HG03103 (cell line): Measurements from ENCODE around the gene GRM1.
A peak's percentile ranks its signal among the peaks of the same experiment; 100 is the strongest.

Experiments
- ATAC-seq: cut with Tn5 transposase; IDR thresholded peaks from one replicate; pipeline ENCODE4 v1.9.1; 2021; ENCODE audit warnings: low read depth; ENCODE audit not compliant: unreplicated experiment

The GRM1 gene

DNA sequence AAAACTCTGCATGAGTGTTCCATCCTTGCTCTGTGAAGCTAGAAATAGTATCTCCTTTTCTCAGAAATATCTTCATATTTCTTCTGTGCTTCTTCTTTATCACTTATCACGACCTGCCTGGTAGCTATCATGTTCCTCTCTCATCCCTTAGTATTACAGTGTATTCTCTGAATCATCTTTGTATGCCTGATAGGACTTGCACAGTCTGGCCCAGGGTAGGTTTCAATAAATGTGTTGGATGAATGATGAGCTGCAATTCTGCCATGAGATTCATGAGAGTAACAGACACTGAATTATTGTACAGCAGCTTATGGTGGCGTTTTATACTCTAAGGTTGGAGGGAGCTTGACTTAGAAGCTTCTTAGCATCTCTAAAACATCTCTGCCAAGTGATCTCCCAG is 66.6 kb downstream of the GRM1 start:
- no peak for ATAC-seq

DNA sequence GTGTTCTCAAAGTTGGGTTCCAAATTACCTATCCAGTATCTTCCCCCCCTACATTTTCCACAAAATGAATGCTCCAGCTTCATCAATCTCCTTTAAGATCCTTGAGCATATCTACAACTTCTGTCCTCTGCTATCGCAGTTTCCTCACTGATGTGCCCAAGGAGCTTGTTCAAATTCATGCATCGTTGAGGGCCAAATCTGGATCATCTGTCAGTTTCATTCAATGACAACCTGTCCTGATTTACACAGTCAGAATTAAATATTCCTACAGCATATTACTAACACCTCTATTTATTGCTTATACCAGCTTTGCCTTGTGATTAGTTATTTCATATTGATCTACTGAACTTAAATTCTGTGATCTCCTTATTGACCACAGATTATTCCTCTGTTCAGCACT is 68.7 kb downstream of the GRM1 start:
- ATAC-seq = no peak

DNA sequence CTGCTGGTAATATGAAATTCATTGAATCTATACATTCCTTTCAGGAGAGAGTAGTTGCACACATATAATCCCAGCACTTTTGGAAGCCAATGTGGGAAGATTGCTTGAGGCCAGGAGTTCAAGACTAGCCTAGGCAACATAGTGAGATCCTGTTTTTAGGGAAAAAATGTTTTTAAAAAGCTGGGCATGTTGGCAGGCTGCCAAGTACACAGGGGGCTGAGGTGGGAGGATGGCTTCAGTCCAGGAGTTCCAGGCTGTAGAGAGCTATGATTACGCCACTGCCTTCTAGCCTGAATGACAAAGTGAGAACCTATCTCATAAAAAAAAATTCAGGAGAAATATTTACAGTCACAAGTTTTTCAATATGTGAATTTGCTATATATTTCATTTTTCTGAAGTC is 71.9 kb downstream of the GRM1 start:
- no peak for ATAC-seq

DNA sequence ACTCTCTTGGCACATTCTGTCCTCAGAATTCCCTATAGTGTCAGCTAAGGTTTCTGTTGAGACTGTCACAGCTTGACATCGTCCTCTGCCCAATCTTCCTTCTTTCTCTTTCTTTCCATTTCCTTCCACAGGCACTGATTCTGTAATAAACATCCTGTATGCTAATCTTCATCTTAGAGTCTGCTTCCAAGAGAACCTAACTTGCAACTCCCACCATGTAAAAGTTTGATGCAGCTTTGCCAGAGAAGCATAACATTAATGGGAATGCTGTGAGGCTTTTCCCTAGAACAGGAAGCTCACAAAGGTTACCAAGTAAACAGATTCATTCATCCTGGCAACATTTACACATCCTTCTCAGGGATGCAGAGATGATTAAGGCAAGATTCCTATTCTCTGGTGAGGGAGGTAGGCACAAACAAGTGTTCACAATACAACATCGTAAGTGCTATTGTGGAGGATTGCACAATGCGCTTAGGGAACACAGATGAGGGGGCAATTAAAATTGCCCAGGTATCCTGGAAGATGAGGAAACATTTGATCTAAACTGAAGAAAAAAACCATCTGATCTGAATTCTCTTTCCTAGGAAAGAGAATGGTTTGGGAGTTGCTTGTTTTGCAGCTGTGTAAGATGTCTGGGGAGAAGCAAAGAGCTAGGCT is 74.7 kb downstream of the GRM1 start:
- no peak for ATAC-seq

DNA sequence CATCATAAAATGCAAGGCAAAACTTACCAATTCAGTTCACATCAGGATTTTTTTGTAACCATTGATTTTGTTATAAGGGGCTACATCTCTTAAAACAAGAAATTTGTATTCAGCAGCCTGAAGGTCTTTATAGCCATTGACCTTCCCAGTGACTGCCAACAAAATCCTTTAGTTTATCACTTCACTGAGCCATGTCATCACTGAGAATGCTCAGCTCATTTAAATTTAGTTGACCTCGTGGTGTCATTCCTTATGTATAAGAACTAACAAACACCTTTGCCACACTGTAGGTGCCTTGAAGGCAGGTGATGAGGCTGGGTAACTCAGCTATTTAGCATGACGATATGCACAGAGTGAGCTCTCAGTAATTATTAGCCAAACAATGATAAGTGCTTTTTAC is 77.7 kb downstream of the GRM1 start:
- no peak for ATAC-seq

DNA sequence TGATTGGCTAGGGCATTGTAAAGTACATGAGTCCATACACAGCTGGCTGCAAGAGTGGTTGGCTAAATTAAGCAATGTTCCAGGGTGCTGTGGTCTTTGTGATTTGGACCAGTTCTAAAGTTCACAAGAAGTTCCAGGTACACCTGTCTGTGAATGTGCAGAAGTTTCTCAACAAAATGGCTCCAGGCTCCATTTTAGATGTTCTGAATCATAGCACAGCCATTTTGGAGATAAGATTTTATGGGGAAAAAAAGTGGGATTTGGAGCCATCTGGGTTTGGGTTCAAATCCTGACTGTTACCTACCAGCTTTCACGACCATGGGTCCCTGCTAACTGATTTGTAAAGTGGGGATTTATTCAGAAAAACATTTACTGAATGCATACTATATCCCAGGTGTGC is 82.1 kb downstream of the GRM1 start:
- ATAC-seq = no peak

DNA sequence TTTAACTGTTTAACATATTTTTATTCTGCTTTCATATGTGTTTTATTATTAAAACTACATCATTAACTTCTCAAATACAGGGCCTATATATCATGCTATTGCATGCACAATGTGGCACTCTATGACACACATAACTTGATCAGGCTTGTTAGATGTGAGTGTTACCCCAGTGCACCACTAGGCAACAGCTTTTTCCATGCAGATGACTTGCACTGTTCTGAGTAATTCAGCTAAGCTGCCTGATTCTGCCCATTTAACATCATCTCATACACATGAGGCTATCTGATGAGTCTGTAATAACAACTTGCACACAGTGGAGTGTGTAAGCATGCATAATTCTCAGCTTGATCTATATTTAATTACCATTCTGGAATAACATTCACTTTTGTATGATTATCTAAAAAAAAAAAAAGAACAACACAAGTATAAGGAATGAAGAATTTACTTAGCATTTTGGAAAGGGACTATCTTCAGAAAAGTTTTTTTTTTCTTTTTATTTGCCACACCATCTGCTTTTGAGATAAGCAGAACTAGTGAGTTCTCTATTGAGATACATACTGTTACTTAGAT is 83.1 kb downstream of the GRM1 start:
- ATAC-seq = no peak

DNA sequence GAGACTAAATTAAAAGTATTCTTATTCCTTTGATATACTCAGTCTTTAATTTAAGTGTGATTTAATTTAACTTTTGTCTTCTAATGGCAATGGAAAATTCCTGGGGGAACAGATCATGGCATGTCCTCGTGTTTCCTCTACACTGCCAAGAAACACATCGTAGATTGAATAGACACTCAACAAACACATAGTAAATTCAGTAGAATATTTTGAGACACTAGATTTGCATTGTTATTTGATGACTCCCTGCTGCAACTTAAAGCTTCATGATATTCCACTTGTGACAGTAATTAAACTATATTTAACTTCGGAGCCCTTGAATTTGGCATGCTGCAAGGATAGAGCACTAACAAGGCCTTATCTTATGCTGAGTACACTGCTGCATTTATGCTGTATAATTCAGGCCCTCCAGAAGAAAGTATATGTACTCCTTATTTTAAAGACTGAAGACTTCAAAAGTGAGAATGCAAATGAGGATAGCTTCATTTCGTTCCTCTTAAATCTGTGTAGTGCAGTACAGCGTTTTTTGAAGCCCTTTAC is 84.3 kb downstream of the GRM1 start:
- no peak for ATAC-seq

DNA sequence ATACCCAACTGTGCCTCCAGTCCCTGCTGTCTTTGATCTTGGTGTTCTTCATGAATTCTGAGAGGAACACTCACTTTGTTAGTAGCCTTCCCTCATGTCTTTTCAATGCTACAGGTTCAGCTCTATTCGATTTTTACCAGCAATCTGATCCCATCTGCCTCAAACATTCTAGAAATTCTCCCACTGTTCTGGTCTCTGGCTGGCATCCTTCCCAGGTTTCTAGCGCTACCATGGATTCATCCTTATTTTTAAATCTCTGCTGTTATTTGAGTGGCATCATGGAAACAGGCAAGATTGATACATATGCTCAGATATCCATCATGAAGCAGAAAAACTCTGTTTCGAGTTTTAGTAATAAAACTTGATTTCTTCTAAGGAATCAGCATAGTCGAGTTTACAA is 94.8 kb downstream of the GRM1 start:
- no peak for ATAC-seq

DNA sequence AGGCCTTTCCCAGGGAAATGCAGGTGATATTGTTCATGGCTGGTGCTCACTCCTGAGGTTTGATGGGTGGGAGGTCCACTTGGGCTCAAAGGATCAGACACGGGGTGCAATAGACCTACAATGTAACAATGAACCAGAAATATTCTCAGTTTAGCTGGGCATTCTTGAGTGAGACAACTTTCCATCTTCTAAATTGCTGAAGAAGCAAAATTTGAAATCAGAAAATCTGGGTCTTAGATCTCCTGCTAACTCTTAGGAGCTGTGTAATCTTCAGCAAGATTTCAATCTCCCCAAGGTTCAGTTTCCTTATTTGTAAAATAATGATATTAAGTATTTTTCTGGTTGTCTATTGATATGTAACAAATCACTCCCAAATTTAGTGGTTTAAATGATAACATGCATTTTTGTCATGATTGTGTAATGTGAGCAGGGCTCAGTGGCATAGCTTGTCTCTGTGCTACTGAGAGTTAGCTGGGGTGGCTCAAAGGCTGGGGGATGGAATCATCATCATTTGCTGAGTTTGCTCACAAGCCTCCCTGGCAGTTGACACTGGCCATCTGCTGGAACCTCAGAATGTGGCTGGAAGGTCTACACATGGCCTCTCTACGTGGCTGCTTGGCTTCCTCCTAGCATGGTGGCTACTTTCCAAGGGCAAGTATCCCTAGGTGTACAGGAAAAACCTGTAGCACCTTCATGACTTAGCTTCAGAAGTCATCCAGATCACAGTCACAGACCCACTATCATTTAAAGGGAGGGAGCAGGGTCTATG is 98.8 kb downstream of the GRM1 start:
- ATAC-seq = no peak

DNA sequence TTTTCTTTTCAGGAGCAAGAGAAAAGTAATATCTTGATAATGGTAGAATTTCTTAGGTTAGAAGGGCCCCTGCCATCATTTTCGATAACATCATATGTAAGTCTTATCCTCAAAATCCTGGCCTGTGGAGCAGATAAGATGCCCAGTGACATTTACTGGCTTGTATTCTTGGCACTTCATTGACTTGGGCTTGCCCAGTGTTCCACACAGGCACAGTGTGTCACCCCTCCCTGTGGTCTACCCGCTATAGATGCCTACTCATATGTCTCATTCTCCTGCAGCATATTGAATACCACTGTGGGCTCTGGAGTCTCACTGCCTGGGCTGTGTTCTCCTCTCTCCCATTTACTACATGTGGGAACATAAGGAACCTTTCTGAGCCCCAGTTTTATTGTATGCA is 105.0 kb downstream of the GRM1 start:
- no peak for ATAC-seq

DNA sequence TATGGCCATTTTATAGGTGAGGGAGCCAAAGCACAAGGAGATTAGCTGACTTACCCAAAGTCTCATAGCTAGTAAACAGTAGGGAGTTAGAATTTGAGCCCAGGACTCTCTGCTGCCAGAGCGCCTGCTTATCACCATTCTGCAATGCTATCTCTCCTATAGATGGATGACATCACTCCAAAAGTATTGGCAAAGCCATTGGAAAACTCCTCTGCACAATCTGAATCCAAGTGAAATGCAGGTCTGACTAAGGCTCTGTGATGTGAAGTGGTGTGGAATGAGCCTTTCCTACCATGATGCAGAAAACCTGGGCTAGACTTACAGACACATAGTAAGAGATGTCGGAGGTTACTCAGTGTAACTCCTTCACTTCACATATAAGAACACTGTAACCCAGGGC is 106.3 kb downstream of the GRM1 start:
- no peak for ATAC-seq

DNA sequence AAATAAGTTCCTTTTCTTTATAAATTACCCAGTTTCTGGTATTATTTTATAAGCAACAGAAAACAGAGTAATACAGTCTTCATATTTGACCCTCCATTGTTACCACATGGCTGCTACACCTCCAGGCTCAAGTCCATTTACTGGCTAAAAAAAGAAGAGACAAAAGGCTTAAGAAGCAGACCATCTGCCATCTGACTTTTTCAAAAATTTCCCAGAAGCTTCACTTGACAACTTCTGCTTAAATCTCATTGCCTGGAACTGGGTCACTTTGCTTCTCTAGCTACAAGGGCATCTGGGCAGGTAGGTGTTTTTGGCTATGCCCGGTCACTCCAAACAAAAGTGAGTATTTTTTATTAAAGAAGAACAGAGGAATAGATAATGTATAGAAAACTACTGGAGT is 118.0 kb downstream of the GRM1 start:
- ATAC-seq = no peak

DNA sequence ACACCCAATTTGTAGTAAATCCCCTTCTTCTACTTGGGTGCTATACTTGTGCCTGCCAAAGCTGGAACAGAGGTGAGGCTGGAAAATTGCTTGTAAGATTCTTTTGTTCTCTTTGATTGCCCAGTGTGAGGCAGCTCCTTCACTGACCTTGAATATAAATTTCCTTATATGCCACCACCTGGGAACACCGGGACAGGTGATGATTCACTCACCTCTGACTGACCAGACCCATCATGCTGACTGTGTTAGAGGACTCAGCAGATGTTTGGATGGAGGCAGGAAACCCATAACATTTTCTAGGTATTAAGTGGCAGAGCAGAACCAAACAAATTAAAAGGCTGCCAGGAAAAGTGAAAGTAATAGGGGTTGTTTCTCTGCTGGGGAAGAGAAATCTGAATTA is 120.9 kb downstream of the GRM1 start:
- ATAC-seq = no peak

DNA sequence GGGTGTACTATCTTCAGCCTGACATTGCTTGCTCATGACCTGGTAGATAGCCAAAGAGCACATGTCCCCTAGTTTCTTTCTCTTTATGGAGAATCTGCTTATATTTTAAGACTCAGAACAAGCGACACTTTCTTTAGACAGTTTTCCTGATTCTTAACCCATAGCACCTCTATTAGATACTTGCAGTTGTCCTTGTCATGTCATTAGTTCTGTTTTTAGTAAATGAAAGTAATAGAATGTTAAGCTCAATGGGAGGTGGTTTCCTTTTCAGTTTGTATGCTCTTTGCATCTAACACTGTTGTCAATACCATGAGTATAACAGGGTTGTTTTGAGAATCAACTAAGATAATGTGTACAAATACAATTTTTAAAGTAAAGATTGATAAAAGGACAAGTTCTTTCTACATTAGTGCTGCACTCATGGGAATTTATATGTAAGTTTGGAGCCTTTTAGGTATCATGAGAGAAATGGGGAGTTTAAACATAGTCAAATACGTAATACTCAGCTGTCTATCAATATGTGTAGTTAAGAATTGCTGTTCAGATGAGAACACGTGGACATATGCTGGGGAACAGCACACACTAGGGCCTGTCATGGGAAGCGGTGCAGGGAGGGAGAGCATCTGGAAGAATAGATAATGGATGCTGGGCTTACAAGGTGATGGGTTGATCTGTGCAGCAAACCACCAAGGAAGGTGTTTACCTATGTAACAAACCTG is 124.3 kb downstream of the GRM1 start:
- peak; percentile 98 for ATAC-seq

DNA sequence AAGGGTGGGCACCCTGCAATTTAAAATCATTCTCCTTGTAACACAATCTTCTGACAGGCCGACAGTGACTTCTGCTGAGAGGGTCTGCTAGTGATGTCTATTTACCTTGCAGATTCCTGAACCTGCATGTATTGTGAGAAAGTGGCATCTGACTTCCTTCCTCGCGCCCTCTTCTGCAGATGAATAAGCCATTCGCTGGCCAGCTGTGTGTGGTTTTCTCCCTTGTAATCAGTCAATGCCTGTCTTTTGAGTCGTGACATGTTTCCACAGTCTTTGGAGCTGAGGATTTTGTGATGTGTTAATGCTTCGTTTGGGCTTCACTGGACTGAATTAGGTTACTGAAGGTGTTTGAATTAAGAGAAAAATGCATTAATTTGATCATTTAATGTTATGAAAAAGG is 125.3 kb downstream of the GRM1 start:
- no peak for ATAC-seq

DNA sequence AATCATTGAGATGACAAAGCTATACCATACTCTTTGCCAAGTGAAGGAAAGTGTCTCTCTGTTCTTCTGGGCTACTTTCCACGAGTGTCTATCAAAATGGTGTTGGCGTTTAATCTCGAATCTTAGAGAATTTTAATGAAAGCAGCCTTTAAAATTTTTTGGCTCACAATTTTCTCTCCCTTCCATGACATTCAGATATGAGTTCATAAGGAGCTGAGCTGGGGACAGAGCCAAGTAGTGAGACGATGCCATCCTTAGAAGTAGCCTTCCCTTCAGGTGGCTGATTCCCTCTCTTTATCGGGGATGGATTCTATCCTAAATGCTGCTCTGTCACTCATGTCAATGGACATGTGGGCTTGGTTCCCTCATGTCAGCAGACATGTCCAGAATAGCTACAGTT is 132.8 kb downstream of the GRM1 start:
- no peak for ATAC-seq

DNA sequence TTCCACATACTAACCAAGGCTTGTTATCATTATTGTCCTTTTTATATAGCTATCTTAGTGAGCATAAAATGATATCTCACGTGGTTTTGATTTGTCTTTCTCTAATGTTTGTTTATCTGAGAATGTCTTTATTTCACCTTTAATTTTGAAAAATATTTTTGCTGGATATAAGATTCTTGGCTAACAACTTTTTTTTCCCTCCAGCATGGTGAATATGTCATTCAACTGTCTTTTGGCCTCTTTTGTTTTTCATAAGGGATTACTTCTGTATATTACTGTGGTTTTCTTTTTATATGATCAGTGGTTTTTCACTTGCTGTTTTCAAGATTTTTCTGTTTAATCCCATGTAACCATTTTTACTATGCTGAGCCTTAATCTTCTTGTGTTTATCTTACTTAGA is 141.0 kb downstream of the GRM1 start:
- no peak for ATAC-seq

DNA sequence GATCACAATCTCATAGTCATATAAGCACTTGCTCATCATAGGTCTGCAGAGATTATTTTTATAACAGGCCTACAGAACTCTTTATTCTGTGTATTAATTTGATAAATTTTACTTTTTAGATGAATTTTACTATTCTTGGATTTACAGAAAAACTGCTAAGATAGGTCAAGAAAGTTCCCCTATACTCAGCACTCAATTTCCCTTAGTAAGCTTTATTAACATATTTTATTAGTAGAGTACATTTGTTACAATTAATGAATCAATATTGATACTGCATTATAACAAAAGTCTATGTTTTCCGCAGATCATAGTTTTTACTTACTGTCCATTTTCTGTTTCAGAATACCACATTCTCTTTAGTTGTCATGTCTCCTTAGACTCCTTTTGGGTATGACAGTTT is 148.9 kb downstream of the GRM1 start:
- no peak for ATAC-seq

DNA sequence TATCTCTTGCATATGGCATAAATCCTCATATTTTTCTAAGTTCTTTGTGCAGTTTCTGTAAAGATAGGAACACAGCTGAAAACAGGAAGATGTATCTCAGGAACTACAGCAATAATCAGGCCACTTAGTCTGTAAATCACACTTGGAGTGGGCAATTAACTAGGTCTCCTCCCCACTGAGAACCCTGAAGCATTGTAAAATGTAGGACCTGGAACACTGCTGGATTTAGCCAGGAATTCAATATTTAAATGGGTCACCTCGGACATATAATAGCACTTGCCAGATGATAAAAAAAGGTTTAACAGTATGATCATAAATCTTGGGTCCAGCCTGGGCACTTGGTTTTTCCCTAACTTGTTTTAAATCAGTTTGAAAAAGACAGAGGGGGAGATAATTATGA is 155.0 kb downstream of the GRM1 start:
- ATAC-seq = no peak

DNA sequence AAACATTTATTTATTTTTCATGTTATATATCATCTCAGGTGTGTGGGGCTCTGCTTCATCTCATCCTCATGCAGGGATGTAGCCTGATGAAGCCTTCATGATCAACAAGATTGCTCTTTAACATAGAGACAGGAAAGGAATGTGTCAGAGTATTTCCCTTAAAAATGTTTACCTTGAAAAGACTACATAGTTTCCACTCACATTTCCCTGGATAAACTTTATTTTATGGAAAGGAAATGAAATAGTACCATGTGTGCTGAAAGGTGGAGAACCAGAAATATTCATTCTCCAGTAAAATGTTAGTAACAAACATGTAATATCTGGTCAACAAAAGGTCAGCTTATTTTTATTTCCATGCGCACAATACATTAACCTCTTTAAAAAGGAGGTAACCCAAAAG is 155.8 kb downstream of the GRM1 start:
- no peak for ATAC-seq
